Central memory CD8-positive, alpha-beta T cell (primary cell): Measurements from ENCODE around the gene CDK5RAP2.

Experiments
- ATAC-seq: fragments of 150-1000 bp; cut with Tn5 transposase; replicated peaks from 2 replicates; pipeline ENCODE4 v1.10.0; 2022; ENCODE audit warnings: mild to moderate bottlenecking, moderate FRiP score, moderate number of reproducible peaks; ENCODE audit not compliant: poor library complexity, severe bottlenecking; ENCODE audit errors: extremely low read depth
- DNase-seq, 2 donors: peaks; one replicate each; pipeline ENCODE4 v3.0.0; 2021; ENCODE audit warnings: low spot score in 2 of 2
- H3K27ac Mint-ChIP-seq: one replicate; pipeline ENCODE4 v1.8.0; 2022; ENCODE audit warnings: low read depth, mild to moderate bottlenecking, moderate library complexity, mixed read lengths
- H3K27me3 Mint-ChIP-seq: one replicate; pipeline ENCODE4 v1.8.0; 2022; ENCODE audit warnings: mixed read lengths
- H3K36me3 Mint-ChIP-seq: one replicate; pipeline ENCODE4 v1.8.0; 2022; ENCODE audit warnings: mild to moderate bottlenecking, moderate library complexity, mixed read lengths; ENCODE audit not compliant: insufficient read depth
- H3K4me1 Mint-ChIP-seq: one replicate; pipeline ENCODE4 v1.8.0; 2022; ENCODE audit warnings: mixed read lengths
- H3K4me3 Mint-ChIP-seq: one replicate; pipeline ENCODE4 v1.8.0; 2022; ENCODE audit warnings: mild to moderate bottlenecking, moderate library complexity, mixed read lengths
- H3K9me3 Mint-ChIP-seq: one replicate; pipeline ENCODE4 v1.8.0; 2022; ENCODE audit warnings: mixed read lengths

CDK5RAP2 gene

DNA sequence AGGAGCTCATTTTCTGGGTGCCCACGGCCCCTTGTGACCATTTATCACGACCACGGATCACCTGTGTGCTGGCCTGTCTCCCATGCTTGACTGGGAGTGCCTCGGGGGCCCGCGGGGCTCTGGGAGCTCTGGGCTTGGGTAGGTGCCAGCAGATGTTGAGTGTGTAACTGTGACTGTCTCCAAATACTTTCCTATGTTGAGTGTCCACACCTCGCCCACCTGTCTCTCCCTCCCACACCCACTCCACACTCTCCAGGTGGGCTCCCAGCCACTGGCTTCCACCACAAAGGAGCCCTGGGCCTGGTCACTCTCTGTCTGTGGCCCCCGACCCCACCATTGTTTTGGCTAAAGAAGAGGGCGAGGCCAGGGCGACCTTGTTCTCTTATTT, 196.4 kb downstream of the CDK5RAP2 start:
- DNase-seq (no peak), ATAC-seq (no peak)
- Mint-ChIP-seq H3K36me3 (peaks cover 7% of the 10 kb centered on the region), H3K4me1 (no peaks in the 10 kb centered on the region), H3K9me3 (no peaks in the 10 kb centered on the region), H3K4me3 (no peak overlapping the region), H3K27ac (no peak overlapping the region), H3K27me3 (no peaks in the 10 kb centered on the region)

DNA sequence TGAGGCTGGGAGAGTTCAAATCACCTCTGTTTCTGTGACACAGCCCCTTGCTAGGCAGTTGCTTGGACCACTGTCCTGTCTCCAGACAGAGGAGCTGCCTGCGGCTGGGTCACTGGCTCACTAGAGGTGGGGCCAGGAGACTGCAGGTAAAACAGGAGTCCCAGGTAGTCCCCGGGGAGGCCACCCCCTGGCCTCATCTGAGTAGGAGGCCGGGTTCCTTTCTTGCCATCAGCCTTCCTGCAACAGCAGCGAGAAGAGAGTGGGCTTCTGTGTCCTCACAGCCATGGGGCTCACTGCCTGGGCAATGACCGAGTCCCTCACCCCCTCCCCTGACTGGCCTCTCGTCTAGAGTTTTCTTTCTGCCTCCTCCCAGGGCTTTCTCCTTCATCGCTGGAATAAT, 197.5 kb downstream of the CDK5RAP2 start:
- no peak overlapping the region for H3K4me3 Mint-ChIP-seq
- no peak overlapping the region for H3K27ac Mint-ChIP-seq
- no peaks in the 10 kb centered on the region for H3K4me1 Mint-ChIP-seq
- ATAC-seq (no peak), DNase-seq (no peak)
- no peaks in the 10 kb centered on the region for H3K27me3 Mint-ChIP-seq
- H3K9me3 Mint-ChIP-seq: no peaks in the 10 kb centered on the region
- no peaks in the 10 kb centered on the region for H3K36me3 Mint-ChIP-seq

DNA sequence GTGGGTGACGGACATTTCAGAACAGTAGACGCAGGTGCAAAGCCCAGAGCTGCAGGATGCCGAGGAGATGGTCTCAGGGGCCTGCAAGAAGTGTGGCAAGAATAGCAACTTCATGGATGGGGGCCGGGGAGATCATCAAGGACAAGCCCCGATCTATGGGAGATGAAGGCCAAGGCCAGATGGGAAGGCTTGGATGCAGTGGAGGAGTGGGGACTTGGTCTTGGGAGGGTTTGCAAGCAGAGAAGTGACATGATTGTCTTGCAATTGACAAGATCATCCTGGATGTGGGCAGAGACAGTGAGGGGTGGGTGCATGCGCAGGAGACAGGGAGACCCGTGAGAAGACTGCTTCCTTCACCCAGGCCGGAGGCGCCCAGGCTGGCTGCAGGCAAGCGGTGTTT, 198.1 kb downstream of the CDK5RAP2 start:
- DNase-seq (no peak), ATAC-seq (no peak)
- Mint-ChIP-seq H3K27ac (no peak overlapping the region), H3K27me3 (no peaks in the 10 kb centered on the region), H3K4me3 (no peak overlapping the region), H3K9me3 (no peaks in the 10 kb centered on the region), H3K4me1 (no peaks in the 10 kb centered on the region), H3K36me3 (no peaks in the 10 kb centered on the region)

DNA sequence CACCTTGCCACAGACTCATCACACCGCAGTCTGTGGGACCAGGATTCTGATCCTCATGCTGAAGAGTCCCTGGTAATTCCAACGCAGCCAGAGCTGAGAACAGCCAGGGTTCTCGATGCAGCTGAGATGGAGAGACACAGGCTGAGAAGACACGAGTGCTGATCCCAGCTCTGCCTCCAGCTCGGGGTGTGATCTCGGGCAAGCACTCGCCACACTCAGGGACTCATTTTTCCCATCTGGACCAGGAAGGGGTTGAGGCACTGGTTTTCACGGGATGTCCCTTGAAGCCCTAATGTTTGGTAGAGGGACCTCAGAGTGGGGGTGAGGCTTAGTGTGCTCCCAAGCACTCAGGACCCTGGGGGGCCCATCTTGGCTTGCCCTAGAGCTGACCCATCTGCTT, 200.4 kb downstream of the CDK5RAP2 start:
- Mint-ChIP-seq H3K9me3 (no peaks in the 10 kb centered on the region), H3K4me3 (no peak overlapping the region), H3K27ac (no peak overlapping the region), H3K36me3 (no peaks in the 10 kb centered on the region), H3K4me1 (no peaks in the 10 kb centered on the region), H3K27me3 (no peaks in the 10 kb centered on the region)
- ATAC-seq: no peak
- DNase-seq: no peak

DNA sequence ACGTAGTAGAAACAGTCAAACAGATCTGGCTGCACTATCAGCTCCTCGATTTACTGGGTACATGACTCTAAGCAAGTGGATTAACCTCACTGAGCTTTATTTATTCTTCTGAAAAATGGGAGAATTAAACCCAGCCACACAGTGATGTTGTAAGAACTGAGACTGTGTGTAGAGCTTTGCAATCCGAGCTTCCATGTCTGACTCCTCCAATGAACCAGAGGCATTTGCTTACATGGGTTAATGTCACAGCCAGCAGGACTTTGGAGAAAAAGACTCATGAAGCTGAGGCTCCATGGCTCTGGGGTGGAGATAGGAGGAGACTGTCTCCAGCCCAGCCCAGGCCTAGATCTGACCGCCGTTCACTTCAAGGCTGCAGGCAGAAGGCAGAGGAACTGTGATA, 201.3 kb downstream of the CDK5RAP2 start:
- no peak for DNase-seq

DNA sequence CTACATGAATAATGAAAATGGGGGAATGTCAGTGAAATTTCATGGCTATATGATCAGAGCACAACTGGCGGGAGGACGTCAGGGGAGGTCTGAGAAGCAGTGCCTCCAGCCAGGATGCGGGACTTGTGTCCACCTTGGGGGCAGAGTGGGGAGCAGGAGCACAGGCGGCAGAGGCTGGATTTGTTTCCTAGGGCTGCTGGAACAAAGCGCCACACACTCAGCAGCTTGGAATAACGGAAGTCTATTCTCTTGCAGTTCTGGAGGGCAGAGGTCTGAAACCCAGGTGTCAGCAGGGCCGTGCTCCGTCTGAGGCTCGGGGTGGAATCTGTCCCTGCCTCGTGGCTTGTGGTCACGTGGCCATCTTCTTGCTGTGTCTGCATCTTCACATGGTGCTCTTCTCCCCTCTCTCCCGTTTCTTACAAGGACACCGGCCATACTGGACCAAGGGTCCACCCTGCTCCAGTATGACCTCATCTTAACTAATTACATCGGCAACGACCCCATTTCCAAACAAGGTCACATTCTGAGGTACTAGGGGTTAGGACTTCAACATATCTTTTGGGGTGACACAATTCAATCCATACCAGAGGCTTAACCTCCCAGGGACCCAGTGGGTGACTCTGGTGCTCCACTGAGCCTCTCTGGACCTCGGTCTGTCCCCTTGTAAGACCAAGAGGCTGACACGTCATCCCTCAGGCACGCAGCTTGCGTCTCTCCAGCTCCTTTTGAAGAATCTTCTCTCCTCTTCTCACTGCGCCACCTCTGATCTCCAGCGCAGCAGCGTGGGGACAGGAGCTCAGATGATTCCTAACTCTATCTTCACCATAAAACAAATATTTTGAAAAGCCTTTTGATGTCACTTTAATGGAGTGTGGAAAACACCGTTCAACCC, 202.5 kb downstream of the CDK5RAP2 start:
- H3K36me3 Mint-ChIP-seq: no peaks in the 10 kb centered on the region
- no peak for DNase-seq
- no peak for ATAC-seq
- no peak overlapping the region for H3K27ac Mint-ChIP-seq
- no peaks in the 10 kb centered on the region for H3K27me3 Mint-ChIP-seq
- no peaks in the 10 kb centered on the region for H3K4me1 Mint-ChIP-seq
- H3K9me3 Mint-ChIP-seq: no peaks in the 10 kb centered on the region
- H3K4me3 Mint-ChIP-seq: no peak overlapping the region

More for the DNA sequence above, 201.3 kb downstream of the CDK5RAP2 start:
- H3K36me3 Mint-ChIP-seq: no peaks in the 10 kb centered on the region
- no peaks in the 10 kb centered on the region for H3K27me3 Mint-ChIP-seq
- no peak overlapping the region for H3K4me3 Mint-ChIP-seq
- ATAC-seq: no peak
- H3K9me3 Mint-ChIP-seq: no peaks in the 10 kb centered on the region
- H3K4me1 Mint-ChIP-seq: no peaks in the 10 kb centered on the region
- no peak overlapping the region for H3K27ac Mint-ChIP-seq

DNA sequence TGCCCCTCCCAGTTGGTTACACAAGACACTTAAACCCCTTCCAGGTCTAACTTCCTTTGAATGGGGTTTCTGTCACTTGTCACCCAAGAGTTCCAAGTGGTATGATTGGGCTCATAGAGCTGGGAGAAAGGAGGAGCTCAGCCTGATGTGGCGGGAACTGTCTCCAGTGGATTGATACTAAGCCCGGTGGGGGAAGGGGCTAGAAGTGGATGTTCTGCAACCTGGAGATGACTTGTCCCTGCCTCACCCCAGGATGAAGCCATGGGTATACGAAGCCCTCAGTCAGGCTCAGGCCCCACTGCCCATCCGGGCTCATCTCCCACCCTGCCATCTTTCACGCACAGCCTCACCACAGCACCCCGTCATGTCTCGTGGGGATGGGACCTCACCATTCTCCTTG, 203.9 kb downstream of the CDK5RAP2 start:
- Mint-ChIP-seq H3K27ac (no peak overlapping the region), H3K4me3 (no peak overlapping the region), H3K9me3 (no peaks in the 10 kb centered on the region), H3K36me3 (no peaks in the 10 kb centered on the region), H3K27me3 (no peaks in the 10 kb centered on the region), H3K4me1 (no peaks in the 10 kb centered on the region)
- no peak for ATAC-seq
- no peak for DNase-seq

DNA sequence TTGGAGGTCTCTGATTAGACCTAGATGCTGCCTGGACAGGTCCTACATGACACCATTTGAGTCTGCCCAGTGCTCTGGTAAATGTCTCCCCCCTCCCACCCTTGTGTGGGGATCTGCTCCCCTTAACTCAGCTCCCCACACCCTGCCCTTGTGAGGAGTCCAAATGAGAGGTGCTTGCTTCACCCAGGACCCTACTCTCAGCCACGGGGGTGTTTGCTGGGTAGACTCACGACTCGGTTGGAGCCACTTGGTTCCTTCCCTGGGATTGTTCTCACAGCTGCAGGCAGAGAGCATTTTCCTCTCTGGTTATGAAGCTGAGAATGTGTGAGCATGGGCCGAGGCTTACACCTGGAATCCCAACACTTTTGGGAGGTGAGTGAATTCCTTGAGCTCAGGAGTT, 204.7 kb downstream of the CDK5RAP2 start:
- ATAC-seq (no peak), DNase-seq (no peak)
- H3K36me3 Mint-ChIP-seq: no peaks in the 10 kb centered on the region
- no peaks in the 10 kb centered on the region for H3K9me3 Mint-ChIP-seq
- no peaks in the 10 kb centered on the region for H3K27me3 Mint-ChIP-seq
- no peaks in the 10 kb centered on the region for H3K4me1 Mint-ChIP-seq
- H3K4me3 Mint-ChIP-seq: no peak overlapping the region
- no peak overlapping the region for H3K27ac Mint-ChIP-seq

DNA sequence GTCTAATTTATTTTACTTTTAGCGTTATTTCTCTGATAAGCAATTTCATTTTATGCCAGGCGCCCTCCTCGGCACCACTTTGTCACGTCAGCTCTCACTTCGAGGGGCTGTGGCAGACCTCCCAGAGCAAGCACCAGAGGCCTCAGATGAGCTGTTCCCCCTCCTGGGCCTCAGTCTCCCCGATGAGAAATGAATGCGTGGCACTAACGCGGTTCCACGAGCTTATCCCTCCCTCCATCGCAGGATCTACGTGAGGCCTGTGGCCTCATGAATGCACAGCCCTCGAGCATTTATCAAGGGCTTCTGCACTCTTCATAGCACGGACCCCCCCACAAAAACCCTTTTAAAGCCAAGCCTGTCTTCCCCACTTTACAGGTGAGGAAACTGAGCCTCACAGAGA, 205.2 kb downstream of the CDK5RAP2 start:
- H3K9me3 Mint-ChIP-seq: no peaks in the 10 kb centered on the region
- no peaks in the 10 kb centered on the region for H3K27me3 Mint-ChIP-seq
- DNase-seq (no peak), ATAC-seq (no peak)
- H3K36me3 Mint-ChIP-seq: no peaks in the 10 kb centered on the region
- no peak overlapping the region for H3K27ac Mint-ChIP-seq
- no peaks in the 10 kb centered on the region for H3K4me1 Mint-ChIP-seq
- no peak overlapping the region for H3K4me3 Mint-ChIP-seq

DNA sequence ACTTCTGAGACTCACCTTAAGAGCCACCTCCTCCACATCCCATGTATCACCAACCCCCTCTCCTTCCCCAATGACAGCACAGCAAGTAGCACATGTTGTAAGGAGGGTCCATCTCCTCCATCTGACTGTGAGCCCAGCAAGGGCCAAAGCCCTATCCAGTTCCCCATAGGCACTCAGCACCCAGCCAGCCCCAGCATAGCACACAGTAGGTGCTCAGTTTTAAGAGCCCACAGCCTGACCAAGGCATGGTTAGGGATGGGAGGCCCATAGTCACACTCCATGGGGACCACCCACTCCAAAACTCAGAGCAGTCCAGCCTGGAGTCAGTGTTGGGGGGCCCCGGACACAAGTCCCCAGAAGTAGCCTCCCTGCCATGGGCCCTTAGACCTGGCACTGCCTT, 205.7 kb downstream of the CDK5RAP2 start:
- DNase-seq (no peak), ATAC-seq (no peak)
- Mint-ChIP-seq H3K27ac (no peak overlapping the region), H3K27me3 (no peaks in the 10 kb centered on the region), H3K36me3 (no peaks in the 10 kb centered on the region), H3K4me1 (no peaks in the 10 kb centered on the region), H3K4me3 (no peak overlapping the region), H3K9me3 (no peaks in the 10 kb centered on the region)

DNA sequence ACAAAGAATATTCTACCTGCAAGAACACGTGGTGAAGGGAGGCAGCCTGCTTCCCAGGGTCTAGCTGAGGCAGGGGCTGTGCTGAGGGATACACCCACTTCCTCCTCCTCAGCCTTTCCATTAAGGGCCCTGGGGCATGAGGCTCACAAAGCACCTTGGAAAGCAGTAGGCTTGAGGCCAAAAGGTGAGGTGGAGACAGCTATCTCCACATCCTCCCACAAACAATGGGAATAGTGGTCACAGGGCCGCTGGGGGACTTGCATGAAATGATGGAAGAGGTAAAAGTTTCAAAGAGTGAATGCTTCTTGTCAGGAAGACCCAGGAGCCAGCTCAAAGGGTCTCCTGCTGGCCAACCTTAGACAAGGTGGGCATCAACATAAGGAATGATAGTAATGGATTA, 207.9 kb downstream of the CDK5RAP2 start:
- DNase-seq (no peak), ATAC-seq (no peak)
- no peaks in the 10 kb centered on the region for H3K27me3 Mint-ChIP-seq
- H3K36me3 Mint-ChIP-seq: no peaks in the 10 kb centered on the region
- no peaks in the 10 kb centered on the region for H3K4me1 Mint-ChIP-seq
- H3K27ac Mint-ChIP-seq: no peak overlapping the region
- H3K9me3 Mint-ChIP-seq: peaks cover 5% of the 10 kb centered on the region
- H3K4me3 Mint-ChIP-seq: no peak overlapping the region

DNA sequence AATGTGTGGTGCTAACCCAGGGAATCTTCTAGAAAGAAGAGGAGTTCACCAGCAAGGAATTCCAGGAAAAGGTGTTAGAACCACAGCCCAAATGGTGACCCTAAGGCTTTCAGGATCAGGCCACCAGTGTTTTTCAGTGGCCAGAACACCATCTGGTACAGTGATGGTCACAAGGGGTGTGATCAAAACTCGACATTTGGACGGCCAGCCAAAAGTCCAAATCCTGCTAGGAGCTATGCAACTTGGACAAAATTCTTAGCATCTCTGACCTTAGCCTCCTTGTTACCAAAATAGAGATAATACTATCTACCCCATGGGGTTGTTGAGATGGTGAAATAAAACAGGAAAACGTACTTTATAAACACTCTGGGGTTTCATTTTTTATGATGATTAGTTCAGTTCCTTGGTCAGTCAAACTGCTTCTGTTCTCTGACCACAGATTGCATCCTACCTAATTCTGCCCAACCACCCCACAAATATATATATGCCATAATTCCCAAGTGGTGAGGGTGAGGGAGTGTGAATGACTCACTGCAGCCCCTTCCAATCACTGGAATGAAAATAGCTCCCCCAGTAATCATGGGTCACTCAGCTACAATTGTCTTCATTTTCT, 210.3 kb downstream of the CDK5RAP2 start:
- Mint-ChIP-seq H3K27me3 (no peaks in the 10 kb centered on the region), H3K4me3 (no peak overlapping the region)

DNA sequence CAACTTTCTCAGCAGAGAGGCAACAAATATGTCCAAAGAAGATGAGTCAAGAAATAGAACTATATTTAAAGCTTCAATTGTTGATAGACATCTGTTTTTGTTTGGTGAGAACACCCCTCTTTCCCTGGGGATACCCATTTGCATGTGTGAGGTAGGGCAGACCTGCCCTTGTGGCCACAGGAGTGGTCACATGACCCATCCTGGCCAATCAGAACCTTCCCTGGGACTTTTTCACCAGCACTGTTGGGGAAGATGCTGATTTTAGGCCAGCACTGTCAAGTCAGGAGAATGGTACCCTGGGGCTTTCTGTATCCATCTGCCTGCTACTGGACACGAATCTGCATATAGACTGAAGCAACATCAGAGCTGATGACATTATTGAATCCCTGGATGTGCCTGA, 211.2 kb downstream of the CDK5RAP2 start:
- DNase-seq: no peak
- H3K4me3 Mint-ChIP-seq: no peak overlapping the region
- H3K36me3 Mint-ChIP-seq: no peaks in the 10 kb centered on the region
- ATAC-seq: no peak
- peaks cover 5% of the 10 kb centered on the region for H3K9me3 Mint-ChIP-seq
- no peak overlapping the region for H3K27ac Mint-ChIP-seq
- H3K4me1 Mint-ChIP-seq: no peaks in the 10 kb centered on the region
- no peaks in the 10 kb centered on the region for H3K27me3 Mint-ChIP-seq

More for the DNA sequence above, 210.3 kb downstream of the CDK5RAP2 start:
- no peak overlapping the region for H3K27ac Mint-ChIP-seq
- DNase-seq (no peak), ATAC-seq (no peak)
- H3K36me3 Mint-ChIP-seq: no peaks in the 10 kb centered on the region
- H3K9me3 Mint-ChIP-seq: peaks cover 5% of the 10 kb centered on the region
- H3K4me1 Mint-ChIP-seq: no peaks in the 10 kb centered on the region
